NB4 (cell line): ENCODE measurements around the gene NRG3.

Source experiments
- DNase-seq: peaks from one replicate; pipeline ENCODE4 v3.0.0; 2010; ENCODE audit warnings: low read depth
- H3K4me3 ChIP-seq: one replicate; pipeline ENCODE4 v1.5.1; 2011; ENCODE audit warnings: mild to moderate bottlenecking, low read depth, low read length, moderate library complexity
- CTCF ChIP-seq: IDR thresholded peaks from one replicate; pipeline ENCODE4 v1.5.1; 2012; ENCODE audit warnings: low read depth, low read length
- MYC ChIP-seq: IDR thresholded peaks from 2 replicates; pipeline ENCODE4 v1.6.1; 2011; ENCODE audit warnings: low read depth, low read length
- POLR2A ChIP-seq: IDR thresholded peaks from 2 replicates; pipeline ENCODE4 v1.6.1; 2011; ENCODE audit warnings: mild to moderate bottlenecking; ENCODE audit not compliant: insufficient read length; ENCODE audit errors: extremely low read depth
- TF ChIP-seq, protein P1 (sequence below): IDR thresholded peaks from 2 replicates; pipeline ENCODE4 v1.6.1; 2011; ENCODE audit warnings: low read depth, low read length

The NRG3 gene

GRCh38 chr10:82910301-82910700 lies 1035.3 kb downstream of the NRG3 start:
- H3K4me3 ChIP-seq, result no peak overlapping the region
- TF ChIP-seq, protein P1, sequence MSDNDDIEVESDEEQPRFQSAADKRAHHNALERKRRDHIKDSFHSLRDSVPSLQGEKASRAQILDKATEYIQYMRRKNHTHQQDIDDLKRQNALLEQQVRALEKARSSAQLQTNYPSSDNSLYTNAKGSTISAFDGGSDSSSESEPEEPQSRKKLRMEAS, result no peak
- TF ChIP-seq POLR2A, result no peak
- no peak for TF ChIP-seq CTCF
- no peak for TF ChIP-seq MYC
- no peak for DNase-seq

GRCh38 chr10:82914655-82915136 lies 1039.7 kb downstream of the NRG3 start:
- no peak for TF ChIP-seq CTCF
- no peak for TF ChIP-seq POLR2A
- TF ChIP-seq, protein P1, result no peak
- no peak for TF ChIP-seq MYC
- no peak for DNase-seq

DNA sequence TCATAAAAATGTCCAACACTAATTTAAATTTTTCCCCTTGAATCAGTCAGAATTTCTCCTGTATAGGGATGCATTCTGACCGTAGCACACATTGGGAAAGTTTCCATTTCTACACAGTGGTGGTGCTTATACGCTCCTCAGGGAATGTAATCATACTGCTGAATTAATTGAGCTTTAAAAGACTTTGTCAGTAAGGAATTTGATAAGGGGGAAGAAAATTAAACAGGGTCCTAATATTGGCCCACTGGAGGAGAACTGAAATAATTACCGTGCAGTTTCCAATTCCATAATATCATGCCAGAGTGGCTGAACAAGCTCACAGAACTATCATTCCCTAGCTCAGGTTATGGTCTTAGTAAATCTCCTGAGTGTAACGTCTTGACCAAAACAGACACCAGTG lies 1041.9 kb downstream of the NRG3 start:
- DNase-seq, result no peak
- TF ChIP-seq, protein P1, result no peak
- TF ChIP-seq POLR2A (no peak), MYC (no peak), CTCF (no peak)
- no peak overlapping the region for H3K4me3 ChIP-seq

More at GRCh38 chr10:82914655-82915136, 1039.7 kb downstream of the NRG3 start:
- no peak overlapping the region for H3K4me3 ChIP-seq

DNA sequence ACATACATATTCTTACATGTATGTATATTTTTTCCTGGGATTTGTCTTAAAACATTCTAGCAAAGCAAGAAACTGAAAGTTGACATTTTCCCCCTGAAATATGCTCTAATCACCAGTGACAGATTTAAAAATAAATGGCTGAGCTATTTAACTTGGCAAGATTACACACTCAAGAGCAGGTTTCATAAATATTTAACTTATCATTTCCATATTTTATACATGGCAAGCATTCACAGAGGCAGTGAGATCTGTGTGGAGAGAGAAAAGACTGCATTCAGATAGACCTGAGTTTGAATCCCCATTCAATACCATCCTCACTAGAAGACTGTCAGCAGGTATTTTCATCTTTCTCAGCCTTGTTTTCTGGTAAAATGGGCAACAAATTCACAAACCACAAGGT lies 1043.0 kb downstream of the NRG3 start:
- H3K4me3 ChIP-seq, result no peak overlapping the region
- DNase-seq, result no peak
- no peak for TF ChIP-seq CTCF
- no peak for TF ChIP-seq POLR2A
- TF ChIP-seq, protein P1, result no peak
- TF ChIP-seq MYC, result no peak

DNA sequence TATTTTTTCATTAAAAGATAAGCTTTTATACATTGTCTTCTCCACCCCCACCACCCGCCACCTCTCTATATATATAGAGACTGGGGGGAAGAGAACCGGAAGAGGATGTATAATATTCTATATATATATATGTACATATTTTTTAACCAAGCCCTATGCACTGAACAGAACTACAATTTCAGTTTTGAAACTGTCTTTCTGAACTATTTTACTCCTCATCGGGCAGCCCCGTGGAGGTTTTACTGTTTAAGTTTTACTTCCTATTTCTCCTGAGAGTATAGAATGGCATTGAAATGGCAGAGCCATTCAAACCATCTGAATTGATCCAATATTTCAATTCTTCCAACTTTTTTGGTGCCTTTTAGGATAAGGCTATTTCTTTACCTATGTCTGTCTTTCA lies 1047.1 kb downstream of the NRG3 start:
- no peak overlapping the region for H3K4me3 ChIP-seq
- TF ChIP-seq POLR2A, result no peak
- TF ChIP-seq, protein P1, result no peak
- TF ChIP-seq MYC, result no peak
- TF ChIP-seq CTCF, result no peak
- no peak for DNase-seq

DNA sequence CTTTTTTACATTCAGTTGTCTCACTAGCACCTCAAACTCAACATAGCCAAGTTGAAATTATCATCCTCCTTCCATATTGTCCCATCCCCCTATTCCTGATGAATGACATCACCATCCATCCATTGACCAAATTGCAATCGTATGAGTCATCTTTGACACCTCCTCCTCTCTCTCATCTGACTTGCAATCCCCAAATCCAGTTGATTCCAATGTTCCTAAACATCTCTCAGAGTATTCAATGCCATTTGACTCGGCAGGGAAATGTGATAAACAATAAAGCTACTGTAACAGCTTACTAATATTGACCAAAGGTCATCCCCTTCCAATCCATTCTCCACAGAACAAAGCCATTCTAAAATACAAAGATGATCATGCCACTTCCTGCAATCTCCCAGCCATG lies 1047.8 kb downstream of the NRG3 start:
- DNase-seq, result no peak
- no peak overlapping the region for H3K4me3 ChIP-seq
- TF ChIP-seq CTCF, result no peak
- TF ChIP-seq, protein P1, result no peak
